K562 (cell line): ENCODE data around the gene ZSWIM4. TPM values are rescaled to one million over a fixed set of nuclear protein-coding genes. Genes with fewer than 3 reads are reported as not detected.

Experiments used
- CTBP1 ChIP-seq: fragments of 450-650 bp; IDR thresholded peaks from 2 replicates; pipeline ENCODE4 v1.6.1; 2016; ENCODE audit warnings: borderline replicate concordance
- E2F3 ChIP-seq: fragments of 250-450 bp; sonication (Bioruptor Pico); IDR thresholded peaks from 2 replicates; pipeline ENCODE4 v1.4.0; 2020; ENCODE audit warnings: mild to moderate bottlenecking
- HCFC1 ChIP-seq: IDR thresholded peaks from 2 replicates; pipeline ENCODE4 v1.6.1; 2012; ENCODE audit warnings: low read depth, low read length, improper control_type of control experiment
- HMGN3 ChIP-seq: IDR thresholded peaks from 2 replicates; pipeline ENCODE4 v1.6.1; 2011; ENCODE audit warnings: borderline replicate concordance, low read depth, mild to moderate bottlenecking, mixed read lengths, low read length; ENCODE audit not compliant: insufficient read length; ENCODE audit errors: extremely low read depth
- HNRNPLL ChIP-seq: fragments of 200-400 bp; formaldehyde crosslinking; IDR thresholded peaks from 2 replicates; pipeline ENCODE4 v1.6.1; 2017; ENCODE audit warnings: low read length, low read depth, mild to moderate bottlenecking; ENCODE audit not compliant: poor library complexity, severe bottlenecking
- LARP7 ChIP-seq: fragments of 450-650 bp; IDR thresholded peaks from 2 replicates; pipeline ENCODE4 v1.6.1; 2016
- MTA2 ChIP-seq: fragments of 450-650 bp; IDR thresholded peaks from 2 replicates; pipeline ENCODE4 v1.6.1; 2016; ENCODE audit warnings: low read depth
- SMC3 ChIP-seq: conservative IDR thresholded peaks from 2 replicates; pipeline ENCODE4 v1.6.1; 2011; ENCODE audit warnings: low read depth, low read length, improper control_type of control experiment; ENCODE audit not compliant: insufficient read depth
- SP2 ChIP-seq: IDR thresholded peaks from 2 replicates; pipeline ENCODE4 v1.6.1; 2011; ENCODE audit warnings: mild to moderate bottlenecking, low read depth, low read length, moderate library complexity; ENCODE audit not compliant: poor library complexity, severe bottlenecking; ENCODE audit errors: extremely low read depth
- TAF9B ChIP-seq: fragments of 450-650 bp; IDR thresholded peaks from 2 replicates; pipeline ENCODE4 v1.6.1; 2018; ENCODE audit warnings: mild to moderate bottlenecking; ENCODE audit not compliant: partially characterized antibody
- TRIM28 ChIP-seq: fragments of 450-650 bp; IDR thresholded peaks from 2 replicates; pipeline ENCODE4 v1.6.1; 2017
- YY1 ChIP-seq, 3 experiments: IDR thresholded peaks; 2 replicates each; pipeline ENCODE4 v1.6.1; 2011; ENCODE audit warnings: low read length in 2 of 3, mild to moderate bottlenecking in 2 of 3, moderate library complexity in 2 of 3, borderline replicate concordance in 1 of 3, control low read depth in 1 of 3, low read depth in 1 of 3; ENCODE audit not compliant: insufficient read depth in 3 of 3, insufficient replicate concordance in 2 of 3, control insufficient read depth in 1 of 3, insufficient read length in 1 of 3; ENCODE audit errors: extremely low read depth in 1 of 3
- ZC3H8 ChIP-seq: fragments of 450-650 bp; IDR thresholded peaks from 2 replicates; pipeline ENCODE4 v1.6.1; 2017
- ZKSCAN3 ChIP-seq: fragments of 250-450 bp; sonication (Bioruptor Pico); IDR thresholded peaks from 2 replicates; pipeline ENCODE4 v1.4.0; 2020
- ZNF232 ChIP-seq: sonication (generic); formaldehyde crosslinking; IDR thresholded peaks from 2 replicates; pipeline ENCODE4 v1.8.0; 2022; ENCODE audit warnings: mild to moderate bottlenecking, missing genetic modification reagents
- ZNF431 ChIP-seq: sonication (generic); formaldehyde crosslinking; IDR thresholded peaks from 2 replicates; pipeline ENCODE4 v1.8.0; 2022; ENCODE audit warnings: mild to moderate bottlenecking, missing genetic modification reagents
- polyA plus RNA-seq, 8 experiments: library from polyadenylated mRNA; depleted of rRNA in 4 of 8; stranded (reverse) in 5 of 8; unstranded in 3 of 8; fragments of >200 nt; fragmentation: Nextera tagmentation in 2 of 8; fragmentation: Illumina TruSeq in 1 of 8; extraction: Ambion mirVana in 2 of 8; extraction: Trizol in 1 of 8; gene quantifications; 2 replicates each; pipeline versions ENCODE4 v1.2.1 to v1.2.3, GENCODE V29; 2011 to 2014; ENCODE audit warnings: inconsistent platforms in 1 of 8, missing spikeins in 1 of 8
- total RNA-seq, 7 experiments: library from RNA; depleted of rRNA in 6 of 7; stranded (reverse); fragments of >200 nt in 6 of 7; fragmentation: Illumina TruSeq in 2 of 7; extraction: Trizol in 2 of 7; gene quantifications; 2 replicates each; pipeline versions ENCODE4 v1.2.1 to v1.2.3, GENCODE V29; 2011 to 2021; ENCODE audit warnings: low replicate concordance in 1 of 7
- TF ChIP-seq, protein P1 (sequence below), 2 experiments: fragments of 200-800 bp in 1 of 2; sonication (Bioruptor generic) in 1 of 2; sonication (generic) in 1 of 2; formaldehyde crosslinking in 1 of 2; IDR thresholded peaks in 1 of 2; conservative IDR thresholded peaks in 1 of 2; 2 replicates each; pipeline versions ENCODE4 v1.5.0 to v1.6.1; 2016 to 2020; ENCODE audit warnings: missing compliant biosample characterization in 1 of 2, missing genetic modification characterization in 1 of 2, missing genetic modification reagents in 1 of 2
- TF ChIP-seq, protein P2 (sequence below): fragments of 450-650 bp; formaldehyde crosslinking; IDR thresholded peaks from 2 replicates; pipeline ENCODE4 v1.4.0; 2020; ENCODE audit warnings: mild to moderate bottlenecking, moderate library complexity

ZSWIM4 gene
- total and polyA plus RNA-seq, 9 of the 15 experiments (the other 6 are each of a cell fraction or from before 2014, with no cell fraction given): 0.25 to 3.7 (median 0.79) TPM; not detected in 2

DNA sequence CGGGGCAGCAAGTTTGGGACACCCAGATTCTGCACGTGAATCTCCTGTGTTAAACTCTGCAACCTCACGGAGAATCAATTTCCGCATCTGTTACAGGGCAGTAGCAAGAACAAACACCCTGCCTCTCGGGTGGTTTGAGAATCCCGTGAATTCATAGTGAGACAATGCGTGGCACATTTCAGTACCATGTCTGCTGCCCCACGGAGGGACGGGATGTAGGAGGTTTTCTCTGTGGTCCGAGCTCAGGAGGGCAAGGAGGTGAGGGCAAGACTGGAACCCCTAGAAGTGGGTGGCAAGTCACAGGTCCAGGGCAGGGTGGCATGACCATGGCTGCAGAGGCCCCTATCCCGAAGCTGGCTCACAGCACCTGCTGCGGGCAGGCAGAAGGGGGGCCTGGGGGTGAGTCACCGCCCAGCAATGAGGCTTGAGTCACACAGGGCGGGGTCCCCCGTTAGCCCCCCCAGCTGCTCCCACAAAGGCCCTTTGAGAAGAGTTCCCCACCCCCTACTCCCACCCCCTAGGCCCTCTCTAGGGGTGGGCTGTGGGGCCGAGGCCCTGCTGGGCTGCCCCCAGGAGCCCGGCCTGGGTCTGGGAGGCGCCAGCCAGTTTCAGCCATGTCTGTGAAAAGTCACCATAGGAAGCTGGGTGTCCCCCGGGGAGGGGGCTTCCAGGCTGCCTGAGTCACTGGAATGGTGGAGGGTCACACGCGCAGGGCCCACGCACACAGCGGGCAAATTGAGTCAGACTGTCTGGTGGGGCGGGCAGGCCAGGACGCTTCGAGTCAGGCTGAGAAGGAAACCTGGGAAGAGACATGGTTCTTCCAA is 55.9 kb downstream of the ZSWIM4 start (continued):
- TF ChIP-seq, protein P1, sequence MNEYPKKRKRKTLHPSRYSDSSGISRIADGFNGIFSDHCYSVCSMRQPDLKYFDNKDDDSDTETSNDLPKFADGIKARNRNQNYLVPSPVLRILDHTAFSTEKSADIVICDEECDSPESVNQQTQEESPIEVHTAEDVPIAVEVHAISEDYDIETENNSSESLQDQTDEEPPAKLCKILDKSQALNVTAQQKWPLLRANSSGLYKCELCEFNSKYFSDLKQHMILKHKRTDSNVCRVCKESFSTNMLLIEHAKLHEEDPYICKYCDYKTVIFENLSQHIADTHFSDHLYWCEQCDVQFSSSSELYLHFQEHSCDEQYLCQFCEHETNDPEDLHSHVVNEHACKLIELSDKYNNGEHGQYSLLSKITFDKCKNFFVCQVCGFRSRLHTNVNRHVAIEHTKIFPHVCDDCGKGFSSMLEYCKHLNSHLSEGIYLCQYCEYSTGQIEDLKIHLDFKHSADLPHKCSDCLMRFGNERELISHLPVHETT (CRISPR knock-in tag; conservative IDR thresholded peaks at IDR 0.05 in 1 of 2, IDR thresholded peaks at IDR 0.05 in 1 of 2): 0 out of 4 replicates have a peak, but pooled peaks of 1 of the 2 experiments have one; percentile 16
- TF ChIP-seq ZNF431 (no peak), HNRNPLL (no peak), TRIM28 (peak; percentile 47; the same call in 1 of the 2 replicates), CTBP1 (peak; percentile 60), LARP7 (no peak), ZC3H8 (no peak), SMC3 (no peak), YY1 (IDR thresholded peaks at IDR 0.05; ENCODE audit: borderline replicate concordance in 1 of 3, control insufficient read depth in 1 of 3, extremely low read depth in 1 of 3, insufficient read depth in 3 of 3, insufficient read length in 1 of 3, insufficient replicate concordance in 2 of 3, low read depth in 1 of 3, low read length in 2 of 3) (peak in 1 of 3 experiments; percentile 19), HMGN3 (peak; percentile 94), TAF9B (peak; percentile 55), E2F3 (CRISPR knock-in tag) (0 out of 2 replicates have a peak, but pooled peaks have one; percentile 34), MTA2 (no peak), HCFC1 (no peak), ZKSCAN3 (CRISPR knock-in tag) (no peak), ZNF232 (CRISPR knock-in tag) (no peak), SP2 (no peak)
- TF ChIP-seq, protein P2, sequence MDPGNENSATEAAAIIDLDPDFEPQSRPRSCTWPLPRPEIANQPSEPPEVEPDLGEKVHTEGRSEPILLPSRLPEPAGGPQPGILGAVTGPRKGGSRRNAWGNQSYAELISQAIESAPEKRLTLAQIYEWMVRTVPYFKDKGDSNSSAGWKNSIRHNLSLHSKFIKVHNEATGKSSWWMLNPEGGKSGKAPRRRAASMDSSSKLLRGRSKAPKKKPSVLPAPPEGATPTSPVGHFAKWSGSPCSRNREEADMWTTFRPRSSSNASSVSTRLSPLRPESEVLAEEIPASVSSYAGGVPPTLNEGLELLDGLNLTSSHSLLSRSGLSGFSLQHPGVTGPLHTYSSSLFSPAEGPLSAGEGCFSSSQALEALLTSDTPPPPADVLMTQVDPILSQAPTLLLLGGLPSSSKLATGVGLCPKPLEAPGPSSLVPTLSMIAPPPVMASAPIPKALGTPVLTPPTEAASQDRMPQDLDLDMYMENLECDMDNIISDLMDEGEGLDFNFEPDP (CRISPR knock-in tag): no peak
